ENCODE results near the gene TROAP. TPM values are rescaled to one million over a fixed set of nuclear protein-coding genes. Genes with fewer than 3 reads are reported as not detected.

The TROAP gene
- total RNA-seq, 1 experiment from 2014 or later: 75.3 TPM

- no peak overlapping the region for H3T11ph ChIP-seq (ENCODE audit: low read length)
- H3K4me2 ChIP-seq (ENCODE audit: insufficient read depth, insufficient read length, low read length): no peak overlapping the region
- H3K18ac ChIP-seq (ENCODE audit: insufficient read length, low read depth, low read length): no peak overlapping the region
- peaks cover 26 to 37% of the 10 kb centered on the region in 2 experiments for H3K4me1 Mint-ChIP-seq
- H3K79me2 ChIP-seq (ENCODE audit: insufficient read depth, low read length): no peaks in the 10 kb centered on the region
- H4K8ac ChIP-seq (replicated peaks; ENCODE audit: insufficient read length, low read depth, low read length): no peak overlapping the region
- DNase-seq: no peak
- no peak overlapping the region for H2BK20ac ChIP-seq (ENCODE audit: low read depth, low read length, poor library complexity, severe bottlenecking)
- H3K79me1 ChIP-seq (ENCODE audit: insufficient read depth, low read depth, low read length, poor library complexity, severe bottlenecking): no peaks in the 10 kb centered on the region
- H3K23ac ChIP-seq (ENCODE audit: insufficient read length, low read depth, low read length): no peak overlapping the region
- no CpG with 5 or more reads among the region's 16 CpGs for WGBS (ENCODE audit: extremely low coverage, insufficient read length, low lambda C conversion rate)
- H3K23me2 ChIP-seq (ENCODE audit: insufficient read length, low read depth, low read length, poor library complexity, severe bottlenecking): peaks cover 9% of the 10 kb centered on the region
- no peak overlapping the region for H2BK15ac ChIP-seq (ENCODE audit: low read depth, low read length)
- H3K9ac ChIP-seq (ENCODE audit: extremely low read depth, insufficient read length, low read length): no peak overlapping the region
- H2BK120ac ChIP-seq (ENCODE audit: low read depth, low read length, poor library complexity, severe bottlenecking): no peak overlapping the region
- H2AK5ac ChIP-seq (ENCODE audit: insufficient read length, low read length): no peak overlapping the region
- H3K4me1 ChIP-seq (ENCODE audit: insufficient read depth, low read length): peaks cover under 1% of the 10 kb centered on the region; the same call in 1 of the 2 replicates
- H3K9me3 ChIP-seq (ENCODE audit: control insufficient read depth, low read depth, low read length): no peaks in the 10 kb centered on the region
- no peak overlapping the region for H3K4ac ChIP-seq (ENCODE audit: low read depth, low read length)
- H3K14ac ChIP-seq (ENCODE audit: insufficient read depth, low read length): no peak overlapping the region
- no peak overlapping the region for H3K27ac ChIP-seq (ENCODE audit: insufficient read length, low read depth, low read length)
- peaks cover 55% of the 10 kb centered on the region; the same call in 1 of the 2 replicates for H3K27me3 ChIP-seq (ENCODE audit: insufficient read depth, low read length)
- no peak overlapping the region for H2BK12ac ChIP-seq (ENCODE audit: insufficient read length, low read depth, low read length)
- no peak for TF ChIP-seq CTCF (conservative IDR thresholded peaks at IDR 0.05)
- H3K56ac ChIP-seq (ENCODE audit: insufficient read length, low read depth, low read length): no peak overlapping the region
- no peak overlapping the region for H2BK5ac ChIP-seq (ENCODE audit: insufficient read length, low read length)
- H3K27me3 Mint-ChIP-seq (ENCODE audit: low read depth): peaks cover 79% of the 10 kb centered on the region
- no peak overlapping the region for H2AFZ ChIP-seq (ENCODE audit: low read length)
- H4K20me1 ChIP-seq (ENCODE audit: control insufficient read depth, insufficient read depth, insufficient read length): no peaks in the 10 kb centered on the region
- H3K4me3 Mint-ChIP-seq: peak overlapping the region in 1 of 2 experiments; percentile 49; a peak in 2 of 5 replicates
- H4K91ac ChIP-seq (ENCODE audit: insufficient read length, low read depth, low read length): no peak overlapping the region
- H3K27ac Mint-ChIP-seq: no peak overlapping the region
- H4K5ac ChIP-seq (ENCODE audit: insufficient read length, low read depth, low read length): no peak overlapping the region
- peaks cover 3 to 11% (median 11%) of the 10 kb centered on the region in 3 experiments; a peak in 5 of 7 replicates for H3K36me3 Mint-ChIP-seq (ENCODE audit: insufficient read depth in 1 of 3, low read depth in 3 of 3)
- H3K9me3 Mint-ChIP-seq: peaks cover 0 to 3% of the 10 kb centered on the region in 2 experiments; a peak in 1 of 5 replicates
Observed at GRCh38 chr12:49335118-49335954, 12.3 kb downstream of the TROAP start.

Measured in H9 (cell line).